ENCODE data around the gene PADI3. TPM values are rescaled to one million over a fixed set of nuclear protein-coding genes. Genes with fewer than 3 reads are reported as not detected.
"Not testable (repeated sequence)": the region's sequence is repeated elsewhere in the genome, so short reads cannot be mapped to it uniquely, and the experiment has no call there.

Gene PADI3
- total and polyA plus RNA-seq, 12 donors: not detected

DNA sequence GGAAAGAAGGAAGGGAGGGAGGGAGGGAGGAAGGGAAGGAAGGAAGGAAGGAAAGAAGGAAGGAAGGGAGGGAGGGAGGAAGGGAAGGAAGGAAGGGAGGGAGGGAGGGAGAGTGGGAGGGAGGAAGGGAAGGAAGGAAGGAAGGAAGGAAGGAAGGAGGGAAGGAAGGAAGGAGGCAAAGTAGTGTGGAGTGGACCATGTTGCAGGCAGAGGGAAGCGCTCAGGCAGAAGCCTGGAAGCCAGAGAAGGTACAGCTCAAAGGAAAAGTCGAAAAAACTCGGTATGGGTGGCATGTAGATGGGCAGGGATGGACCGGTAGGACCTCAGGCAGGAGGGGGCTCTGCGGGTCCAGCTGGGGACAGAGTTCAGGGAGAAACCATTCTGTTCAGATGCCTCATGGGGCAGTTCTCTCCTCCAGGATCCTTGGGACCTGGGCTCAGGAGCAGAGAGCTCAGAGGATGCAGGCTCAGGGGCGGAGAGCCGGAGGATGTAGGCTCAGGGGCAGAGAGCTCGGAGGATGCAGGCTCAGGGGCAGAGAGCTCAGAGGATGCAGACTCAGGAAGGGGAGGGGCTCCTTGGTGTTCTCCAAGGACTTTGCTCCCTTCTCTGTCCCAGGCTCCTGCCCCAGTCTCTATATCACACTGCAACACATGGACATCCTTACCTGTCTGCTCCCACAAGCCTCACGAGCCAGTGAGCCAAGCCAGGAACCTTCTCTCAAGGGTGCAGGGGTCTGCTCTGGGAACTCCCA is 13.6 kb upstream of the PADI3 start:
- H3K36me3 ChIP-seq (replicated peaks in 1 of 2): no peaks in the 10 kb centered on the region
- no peaks in the 10 kb centered on the region for H3K27me3 ChIP-seq
- WGBS, 4 donors: 81 to 93% (median 88%) methylated on average over 8 to 9 of the region's 9 CpGs
- intact Hi-C loops (cut with DNase I): loop anchor here in 1 of 2 donors (5.0 kb wide), 1 partner anchor 113 kb away; no protein-coding TSS in a partner anchor
- no peak for TF ChIP-seq CTCF (IDR thresholded peaks at IDR 0.05)
- no peak for TF ChIP-seq POLR2A (IDR thresholded peaks at IDR 0.05)
- no peak for DNase-seq
- no peak overlapping the region for H3K4me3 ChIP-seq
- H3K27ac ChIP-seq: no peak overlapping the region
- H3K9me3 ChIP-seq (replicated peaks in 1 of 3): no peaks in the 10 kb centered on the region
- no peaks in the 10 kb centered on the region for H3K4me1 ChIP-seq (replicated peaks in 1 of 2)

- TF ChIP-seq POLR2A (IDR thresholded peaks at IDR 0.05) (no peak), CTCF (IDR thresholded peaks at IDR 0.05) (peak; percentile 90 to 95 (median 94))
- 10 to 28% (median 18%) methylated on average over 9 to 18 of the region's 18 CpGs for WGBS, 4 donors
- Histone ChIP-seq H3K4me1 (replicated peaks in 1 of 2) (no peaks in the 10 kb centered on the region), H3K27me3 (no peaks in the 10 kb centered on the region), H3K36me3 (replicated peaks in 1 of 2) (no peaks in the 10 kb centered on the region), H3K9me3 (replicated peaks in 1 of 3) (no peaks in the 10 kb centered on the region), H3K27ac (no peak overlapping the region), H3K4me3 (no peak overlapping the region)
- intact Hi-C loops (cut with DNase I): loop anchor here (2.0 to 5.0 kb wide), 3 partner anchors 112 to 178 kb away; no protein-coding TSS in a partner anchor
- peak; percentile 86 to 97 (median 88) for DNase-seq
These were observed 11.9 kb upstream of the PADI3 start for GRCh38 chr1:17236779-17237560.

DNA sequence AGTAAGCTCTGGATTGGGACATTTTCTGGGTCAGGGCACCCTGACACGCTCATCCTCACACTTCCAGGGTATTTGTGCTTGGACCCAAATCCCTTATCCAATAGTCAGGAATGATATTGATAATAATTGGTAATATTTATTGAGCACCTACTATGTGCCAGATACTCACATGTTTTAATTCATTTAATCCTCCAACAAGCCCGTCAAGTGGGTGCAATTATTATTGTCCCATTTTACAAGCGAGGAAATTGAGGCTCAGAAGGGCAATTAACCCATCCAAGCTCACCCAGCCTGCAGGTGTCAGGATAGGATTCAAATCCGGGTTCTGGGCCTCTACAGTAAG is 11.4 kb upstream of the PADI3 start:
- no peak for DNase-seq
- no peaks in the 10 kb centered on the region for H3K36me3 ChIP-seq (replicated peaks in 1 of 2)
- no peaks in the 10 kb centered on the region for H3K4me1 ChIP-seq (replicated peaks in 1 of 2)
- H3K27me3 ChIP-seq: no peaks in the 10 kb centered on the region
- H3K9me3 ChIP-seq (replicated peaks in 1 of 3): no peaks in the 10 kb centered on the region
- TF ChIP-seq CTCF (IDR thresholded peaks at IDR 0.05): no peak
- TF ChIP-seq POLR2A (IDR thresholded peaks at IDR 0.05): no peak
- no peak overlapping the region for H3K4me3 ChIP-seq
- H3K27ac ChIP-seq: no peak overlapping the region
- 56 to 68% (median 66%) methylated on average over 4 of the region's 4 CpGs for WGBS, 4 donors
- intact Hi-C loops (cut with DNase I): loop anchor here (2.0 to 5.0 kb wide), 3 partner anchors 113 to 179 kb away; no protein-coding TSS in a partner anchor

DNA sequence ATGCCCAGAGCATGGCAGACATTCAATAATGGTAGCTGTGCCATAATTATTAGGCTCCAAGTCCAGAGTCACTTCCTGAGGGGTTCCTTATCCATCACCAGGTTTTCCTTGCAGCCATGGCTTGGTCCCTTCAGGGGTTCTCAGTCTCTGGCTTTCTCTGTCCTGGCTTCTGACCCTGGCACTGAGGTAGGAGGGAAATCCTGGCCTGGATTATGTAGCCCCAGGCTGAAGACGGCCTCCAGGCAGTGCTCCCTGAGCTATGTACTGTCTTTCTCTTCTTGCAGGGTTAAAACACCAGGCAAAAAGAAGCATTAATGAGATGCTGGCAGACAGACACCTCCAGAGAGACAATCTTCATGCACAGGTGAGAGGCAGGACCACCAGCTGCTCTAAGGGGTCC is 9.5 kb upstream of the PADI3 start:
- intact Hi-C loops (cut with DNase I): loop anchor here in 1 of 2 donors (5.0 kb wide), 1 partner anchor 117 kb away; no protein-coding TSS in a partner anchor
- DNase-seq: peak; percentile 46 to 77 (median 67)

DNA sequence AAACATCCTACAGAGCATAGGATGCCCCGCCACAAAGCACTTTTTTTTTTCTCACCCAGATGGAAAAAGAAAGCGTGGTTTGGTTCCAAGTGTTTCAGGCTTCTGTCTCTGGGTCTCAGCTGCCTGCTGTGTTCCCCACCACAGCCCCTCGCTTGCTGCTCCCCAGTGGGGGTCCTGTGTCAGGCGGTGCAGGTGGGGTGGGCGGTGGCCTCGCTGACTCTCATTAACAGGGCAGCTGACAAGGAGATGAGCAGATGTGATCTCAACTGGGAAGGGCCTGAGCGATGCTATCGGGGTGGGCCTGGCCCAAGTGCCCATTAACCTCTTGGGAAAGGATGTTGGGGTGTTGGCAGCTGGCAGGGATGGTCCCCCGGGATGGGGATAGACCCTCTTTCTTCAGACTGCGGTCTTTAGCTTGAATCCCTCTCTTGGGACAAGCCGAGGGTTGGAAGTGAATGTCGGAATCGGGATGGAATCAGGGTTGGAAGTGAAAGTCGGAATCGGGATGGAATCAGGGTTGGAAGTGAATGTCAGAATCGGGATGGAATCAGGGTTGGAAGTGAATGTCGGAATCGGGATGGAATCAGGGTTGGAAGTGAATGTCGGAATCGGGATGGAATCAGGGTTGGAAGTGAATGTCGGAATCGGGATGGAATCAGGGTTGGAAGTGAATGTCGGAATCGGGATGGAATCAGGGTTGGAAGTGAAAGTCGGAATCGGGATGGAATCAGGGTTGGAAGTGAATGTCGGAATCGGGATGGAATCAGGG is 7.7 kb upstream of the PADI3 start:
- H3K4me3 ChIP-seq; H3K4me1 ChIP-seq (replicated peaks in 1 of 2); intact Hi-C loops (cut with DNase I); H3K27ac ChIP-seq; H3K9me3 ChIP-seq (replicated peaks in 1 of 3); DNase-seq; H3K36me3 ChIP-seq (replicated peaks in 1 of 2); H3K27me3 ChIP-seq: not testable (repeated sequence)
- WGBS, 4 donors: 49 to 70% (median 63%) methylated on average over 24 to 28 of the region's 28 CpGs

More for the DNA sequence above, 9.5 kb upstream of the PADI3 start:
- Histone ChIP-seq H3K27me3 (no peaks in the 10 kb centered on the region), H3K27ac (no peak overlapping the region), H3K36me3 (replicated peaks in 1 of 2) (no peaks in the 10 kb centered on the region), H3K4me3 (no peak overlapping the region), H3K9me3 (replicated peaks in 1 of 3) (no peaks in the 10 kb centered on the region), H3K4me1 (replicated peaks in 1 of 2) (no peaks in the 10 kb centered on the region)
- TF ChIP-seq CTCF (IDR thresholded peaks at IDR 0.05) (no peak), POLR2A (IDR thresholded peaks at IDR 0.05) (peak in 1 of 2 donors; percentile 58)
- 32 to 44% (median 38%) methylated on average over 1 of the region's 1 CpG for WGBS, 4 donors

GRCh38 chr1:17241780-17242074 is 7.2 kb upstream of the PADI3 start:
- H3K27ac ChIP-seq; H3K27me3 ChIP-seq; H3K4me3 ChIP-seq; DNase-seq; H3K9me3 ChIP-seq (replicated peaks in 1 of 3); H3K4me1 ChIP-seq (replicated peaks in 1 of 2); H3K36me3 ChIP-seq (replicated peaks in 1 of 2); intact Hi-C loops (cut with DNase I): not testable (repeated sequence)
- WGBS, 4 donors: 75 to 90% (median 83%) methylated on average over 9 to 11 of the region's 11 CpGs

All from adrenal gland (tissue), 12 donors.